Tibial nerve (tissue), 3 donors: Measurements from ENCODE around the gene LMCD1.

Source experiments
- CTCF ChIP-seq, 5 experiments: fragments of 200-600 bp in 3 of 5; fragments of 450-650 bp in 2 of 5; sonication (generic) in 3 of 5; IDR thresholded peaks; one replicate each; pipeline ENCODE4 v1.5.1; 2016 to 2019; ENCODE audit warnings: antibody characterized with exemption in 5 of 5, mild to moderate bottlenecking in 3 of 5, moderate library complexity in 2 of 5
- POLR2A ChIP-seq, 2 donors: fragments of 450-650 bp; IDR thresholded peaks; one replicate each; pipeline ENCODE4 v1.6.1; 2017; ENCODE audit warnings: antibody characterized with exemption in 2 of 2, mild to moderate bottlenecking in 2 of 2, moderate library complexity in 2 of 2

GRCh38 chr3:8536096-8537056 lies 34.8 kb downstream of the LMCD1 start:
- TF ChIP-seq CTCF (IDR thresholded peaks at IDR 0.05): no peak
- TF ChIP-seq POLR2A (IDR thresholded peaks at IDR 0.05): no peak
